HFF-Myc (cell line): ENCODE data around the gene SIGLEC1.

ENCODE experiments used
- DNase-seq: peaks from one replicate; pipeline ENCODE4 v3.0.0-alpha.2; 2011; ENCODE audit warnings: low read depth; ENCODE audit errors: extremely low read depth
- H3K4me3 ChIP-seq: replicated peaks from 2 replicates; pipeline ENCODE4 v1.5.1; 2011; ENCODE audit warnings: low read depth, mild to moderate bottlenecking, control low read depth, low read length
- CTCF ChIP-seq: IDR thresholded peaks from 2 replicates; pipeline ENCODE4 v1.5.1; 2012; ENCODE audit warnings: mild to moderate bottlenecking, low read depth, low read length, control low read depth; ENCODE audit errors: missing control alignments

The SIGLEC1 gene

GRCh38 chr20:3733119-3733995 is 21.0 kb upstream of the SIGLEC1 start:
- TF ChIP-seq CTCF = no peak
- H3K4me3 ChIP-seq = peak overlapping the region; percentile 29
- no peak for DNase-seq

GRCh38 chr20:3732327-3733118 is 20.1 kb upstream of the SIGLEC1 start, which contains the start of gene HSPA12B:
TSS of gene HSPA12B (plus strand) at chr20:3732685. CDS start at chr20:3738675, 5,990 bp downstream.
- peak within 1 kb of the TSS; percentile 29 for H3K4me3 ChIP-seq
- no peak for TF ChIP-seq CTCF
- DNase-seq = no peak

GRCh38 chr20:3731944-3732326 is 19.5 kb upstream of the SIGLEC1 start:
- no peak overlapping the region for H3K4me3 ChIP-seq
- TF ChIP-seq CTCF = no peak
- no peak for DNase-seq

GRCh38 chr20:3730803-3731672 is 18.6 kb upstream of the SIGLEC1 start:
- no peak overlapping the region for H3K4me3 ChIP-seq
- TF ChIP-seq CTCF = no peak
- no peak for DNase-seq

GRCh38 chr20:3729811-3730540 is 17.6 kb upstream of the SIGLEC1 start:
- DNase-seq = no peak
- H3K4me3 ChIP-seq = no peak overlapping the region
- no peak for TF ChIP-seq CTCF

- no peak for DNase-seq
- no peak for TF ChIP-seq CTCF
- H3K4me3 ChIP-seq = no peak overlapping the region
These were observed 17.0 kb upstream of the SIGLEC1 start for GRCh38 chr20:3729378-3729777.
